Right cardiac atrium (tissue), 5 donors: ENCODE results near the gene GRIFIN. TPM values are rescaled to one million over a fixed set of nuclear protein-coding genes. Genes with fewer than 3 reads are reported as not detected.
"Not testable (repeated sequence)": the region's sequence is repeated elsewhere in the genome, so short reads cannot be mapped to it uniquely, and the experiment has no call there.

Source experiments
- ATAC-seq, 2 donors: fragments of 200-7000 bp; cut with Tn5 transposase; one replicate each; pipeline versions ENCODE4 v1.8.0 to v1.9.1; 2020; ENCODE audit warnings: moderate library complexity in 2 of 2, mild to moderate bottlenecking in 1 of 2
- DNase-seq, 3 donors: peaks; one replicate each; pipeline ENCODE4 v3.0.0-alpha.2; 2020
- H3K27ac ChIP-seq: one replicate; pipeline ENCODE4 v1.5.1; 2013; ENCODE audit warnings: mild to moderate bottlenecking, low read length, control low read depth, moderate library complexity
- H3K27me3 ChIP-seq: one replicate; pipeline ENCODE4 v1.6.1; 2013; ENCODE audit not compliant: control insufficient read depth, insufficient read depth
- H3K4me1 ChIP-seq: one replicate; pipeline ENCODE4 v1.6.1; 2013; ENCODE audit warnings: low read length; ENCODE audit not compliant: control insufficient read depth, insufficient read depth
- H3K4me3 ChIP-seq: one replicate; pipeline ENCODE4 v1.5.1; 2013; ENCODE audit warnings: low read length, control low read depth
- H3K9me3 ChIP-seq: one replicate; pipeline ENCODE4 v1.6.1; 2013; ENCODE audit warnings: low read length; ENCODE audit not compliant: control insufficient read depth
- WGBS: extraction: QIAGEN DNeasy Blood & Tissue Kit; methylation state at CpG from one replicate; pipeline ENCODE4 v1.1.7; 2013; 5-methylcytosine and 5-hydroxymethylcytosine counted together
- intact Hi-C, 4 donors: fragments of 100-400 bp; cut with DNase I; formaldehyde crosslinking; loops; one replicate each; pipeline versions ENCODE4 v1.11.0 to v1.14.0; 2022 to 2023
- polyA plus RNA-seq: library from polyadenylated mRNA; stranded (reverse); fragments of 200-250 nt; gene quantifications from one replicate; pipeline ENCODE4 v1.2.3, GENCODE V29; 2013
- total RNA-seq, 4 donors: library from RNA; stranded (reverse); fragmentation: NEBNext Ultra II Directional; extraction: Animal tissue kit (Norgen Biotek cat#: 25700); gene quantifications; one replicate each; pipeline ENCODE4 v1.2.1, GENCODE V29; 2021
- donor health status: healthy with polysubstance abuse.
- donor health status: DM: no; HTN: yes; CAD: no.
- donor health status: DM: no; HTN: no; CAD: no.
- donor health status: DM: no; HTN: yes; CAD: no; lungs with severe emphysema.
- donor health status: DM: yes; HTN: yes; CAD: no.

Gene GRIFIN
- total and polyA plus RNA-seq, 5 donors = not detected

- H3K9me3 ChIP-seq, H3K4me1 ChIP-seq, H3K27me3 ChIP-seq, H3K4me3 ChIP-seq, ATAC-seq, DNase-seq, H3K27ac ChIP-seq: not testable (repeated sequence)
- intact Hi-C loops = loop anchor here in 1 of 4 donors (10.0 kb wide), 1 partner anchor 215 kb away; the partner anchor contains the start of gene AMZ1
- 75% methylated on average over 9 of the region's 9 CpGs for WGBS
Measured at GRCh38 chr7:2469460-2470203, 6.6 kb downstream of the GRIFIN start.

DNA sequence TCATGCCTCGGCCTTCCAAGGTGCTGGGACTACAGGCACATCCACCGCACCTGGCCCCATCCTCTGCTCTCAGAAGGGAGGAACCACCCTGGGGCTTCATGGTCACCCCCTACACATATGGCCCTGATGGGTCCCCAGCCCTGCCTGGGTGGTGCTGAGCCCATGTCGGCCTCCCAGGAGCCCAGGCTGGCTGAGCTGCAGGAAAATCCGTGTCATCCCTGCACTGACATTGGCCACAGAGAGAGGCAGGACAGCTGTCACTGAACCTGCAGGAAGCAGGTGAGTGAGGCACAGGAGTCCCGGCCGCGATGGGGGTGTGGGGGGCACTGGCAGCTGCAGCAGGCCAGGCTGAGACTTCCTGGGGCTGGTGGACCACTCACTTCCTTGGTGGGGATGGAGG lies 8.0 kb downstream of the GRIFIN start:
- Histone ChIP-seq H3K27ac (no peak overlapping the region), H3K9me3 (no peaks in the 10 kb centered on the region), H3K4me3 (no peak overlapping the region), H3K27me3 (no peaks in the 10 kb centered on the region), H3K4me1 (no peaks in the 10 kb centered on the region)
- ATAC-seq = no peak
- 81% methylated on average over 7 of the region's 7 CpGs for WGBS
- intact Hi-C loops = no loop called here
- DNase-seq = peak in 1 of 3 donors; percentile 29

DNA sequence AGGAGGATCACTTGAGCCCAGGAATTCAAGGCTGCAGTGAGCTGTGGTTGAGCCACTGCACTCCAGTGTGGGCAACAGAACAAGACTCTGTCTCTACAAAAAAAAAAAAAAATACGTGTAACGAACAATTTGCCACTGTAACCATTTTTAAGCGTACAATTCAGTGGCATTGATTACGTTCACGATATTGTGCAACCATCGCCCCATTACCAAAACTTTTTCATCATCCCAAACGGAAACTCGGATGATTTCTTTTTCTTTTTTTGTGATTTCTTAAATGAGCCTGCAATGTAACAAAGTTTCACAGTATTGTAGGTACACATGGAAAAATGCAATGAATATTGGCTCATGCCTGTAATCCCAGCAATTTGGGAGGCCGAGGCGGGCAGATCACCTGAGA lies 9.5 kb downstream of the GRIFIN start:
- DNase-seq = no peak
- Histone ChIP-seq H3K9me3 (no peaks in the 10 kb centered on the region), H3K27me3 (no peaks in the 10 kb centered on the region), H3K27ac (no peak overlapping the region), H3K4me1 (no peaks in the 10 kb centered on the region), H3K4me3 (no peak overlapping the region)
- ATAC-seq = no peak
- intact Hi-C loops = no loop called here
- WGBS = 92% methylated on average over 10 of the region's 10 CpGs

DNA sequence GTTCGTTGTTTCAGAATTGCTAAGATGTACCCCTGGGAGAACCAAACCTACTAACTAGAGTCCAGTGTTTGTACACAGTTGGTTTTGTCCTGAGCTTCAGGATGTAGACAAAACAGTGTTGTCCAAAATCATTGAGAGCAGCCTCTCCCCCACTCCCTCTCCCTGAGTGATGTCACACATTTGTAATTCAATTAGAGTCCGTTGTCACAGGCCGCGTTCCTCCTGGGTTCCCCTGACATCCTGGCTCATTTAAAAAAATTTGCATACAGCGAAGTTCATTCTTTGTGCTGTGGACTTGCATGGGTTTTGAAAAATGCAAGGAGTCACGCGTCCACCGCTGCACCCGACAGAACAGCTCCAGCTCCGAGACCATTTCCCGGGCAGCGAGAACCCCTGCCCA lies 10.3 kb downstream of the GRIFIN start:
- DNase-seq (peak in 1 of 3 donors; percentile 10), ATAC-seq (no peak)
- Histone ChIP-seq H3K27ac (no peak overlapping the region), H3K4me3 (no peak overlapping the region), H3K9me3 (no peaks in the 10 kb centered on the region), H3K4me1 (no peaks in the 10 kb centered on the region), H3K27me3 (no peaks in the 10 kb centered on the region)
- 70% methylated on average over 12 of the region's 12 CpGs for WGBS
- intact Hi-C loops = no loop called here

- H3K4me1 ChIP-seq = no peaks in the 10 kb centered on the region
- no peaks in the 10 kb centered on the region for H3K9me3 ChIP-seq
- ATAC-seq (no peak), DNase-seq (no peak)
- intact Hi-C loops = no loop called here
- H3K27ac ChIP-seq = no peak overlapping the region
- WGBS = 87% methylated on average over 3 of the region's 3 CpGs
- no peaks in the 10 kb centered on the region for H3K27me3 ChIP-seq
- no peak overlapping the region for H3K4me3 ChIP-seq
Measured at GRCh38 chr7:2462731-2463130, 13.5 kb downstream of the GRIFIN start.

DNA sequence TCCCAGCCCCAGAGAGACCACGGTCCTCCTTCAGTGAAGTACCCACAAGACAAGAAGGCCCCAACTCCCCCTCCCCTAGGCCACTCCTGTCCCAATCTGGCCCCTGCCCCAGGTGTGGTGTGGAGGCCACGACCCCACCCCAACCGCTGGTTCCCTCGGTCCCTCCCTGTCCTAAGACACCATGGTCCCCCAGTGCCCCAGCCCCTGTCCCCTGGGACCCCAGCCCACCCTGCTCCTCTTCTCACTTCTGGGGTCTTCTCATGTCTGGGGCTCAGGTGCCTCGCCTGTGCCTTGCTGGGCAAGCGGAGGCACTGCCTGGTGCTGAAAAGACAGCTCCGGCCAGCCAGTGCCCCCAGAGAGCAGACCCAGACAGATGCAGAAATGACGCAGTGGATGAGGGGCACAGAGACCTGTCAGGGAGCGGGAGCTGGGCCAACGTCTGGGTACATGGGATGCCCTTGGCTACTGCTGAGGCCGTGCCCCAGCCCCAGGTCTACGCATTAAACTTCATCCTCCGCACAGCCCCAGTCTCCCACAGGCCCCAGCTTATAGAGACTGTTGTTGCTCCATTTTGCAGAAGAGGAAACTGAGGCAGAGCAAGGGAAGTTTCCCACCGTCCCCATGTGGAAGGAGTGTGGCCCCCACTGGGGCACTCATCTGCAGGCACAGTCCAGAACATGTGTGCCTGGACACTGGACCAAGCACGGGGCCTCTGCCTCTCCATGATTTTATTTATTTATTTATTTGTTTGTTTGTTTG lies 14.8 kb downstream of the GRIFIN start:
- peak in 2 of 3 donors; percentile 38 to 54 for DNase-seq
- 75% methylated on average over 15 of the region's 15 CpGs for WGBS
- Histone ChIP-seq H3K27ac (no peak overlapping the region), H3K9me3 (no peaks in the 10 kb centered on the region), H3K4me3 (no peak overlapping the region), H3K27me3 (no peaks in the 10 kb centered on the region), H3K4me1 (no peaks in the 10 kb centered on the region)
- intact Hi-C loops = no loop called here
- peak; percentile 12 to 39 for ATAC-seq

- DNase-seq = no peak
- intact Hi-C loops = no loop called here
- no peaks in the 10 kb centered on the region for H3K4me1 ChIP-seq
- ATAC-seq = peak in 1 of 2 donors; percentile 48
- H3K27me3 ChIP-seq = no peaks in the 10 kb centered on the region
- H3K27ac ChIP-seq = no peak overlapping the region
- WGBS = 85% methylated on average over 6 of the region's 6 CpGs
- H3K4me3 ChIP-seq = no peak overlapping the region
- H3K9me3 ChIP-seq = no peaks in the 10 kb centered on the region
Measured at GRCh38 chr7:2460641-2461040, 15.6 kb downstream of the GRIFIN start.

- H3K27me3 ChIP-seq = no peaks in the 10 kb centered on the region
- H3K4me1 ChIP-seq = no peaks in the 10 kb centered on the region
- WGBS = 88% methylated on average over 23 of the region's 23 CpGs
- H3K4me3 ChIP-seq = no peak overlapping the region
- H3K9me3 ChIP-seq = no peaks in the 10 kb centered on the region
- H3K27ac ChIP-seq = no peak overlapping the region
- intact Hi-C loops = no loop called here
- DNase-seq (peak in 1 of 3 donors; percentile 58), ATAC-seq (peak in 1 of 2 donors; percentile 34)
Measured at GRCh38 chr7:2460188-2460587, 16.0 kb downstream of the GRIFIN start.

- no peak overlapping the region for H3K27ac ChIP-seq
- 88% methylated on average over 8 of the region's 8 CpGs for WGBS
- ATAC-seq = no peak
- H3K27me3 ChIP-seq = no peaks in the 10 kb centered on the region
- no peak overlapping the region for H3K4me3 ChIP-seq
- no peak for DNase-seq
- H3K9me3 ChIP-seq = no peaks in the 10 kb centered on the region
- H3K4me1 ChIP-seq = no peaks in the 10 kb centered on the region
- intact Hi-C loops = no loop called here
Measured at GRCh38 chr7:2459674-2460073, 16.5 kb downstream of the GRIFIN start.

GRCh38 chr7:2453849-2454248 lies 22.3 kb downstream of the GRIFIN start:
- DNase-seq, H3K27ac ChIP-seq, H3K27me3 ChIP-seq, intact Hi-C loops, H3K9me3 ChIP-seq, ATAC-seq, H3K4me3 ChIP-seq, H3K4me1 ChIP-seq: not testable (repeated sequence)
- 96% methylated on average over 3 of the region's 3 CpGs for whole genome bisulfite sequencing

DNA sequence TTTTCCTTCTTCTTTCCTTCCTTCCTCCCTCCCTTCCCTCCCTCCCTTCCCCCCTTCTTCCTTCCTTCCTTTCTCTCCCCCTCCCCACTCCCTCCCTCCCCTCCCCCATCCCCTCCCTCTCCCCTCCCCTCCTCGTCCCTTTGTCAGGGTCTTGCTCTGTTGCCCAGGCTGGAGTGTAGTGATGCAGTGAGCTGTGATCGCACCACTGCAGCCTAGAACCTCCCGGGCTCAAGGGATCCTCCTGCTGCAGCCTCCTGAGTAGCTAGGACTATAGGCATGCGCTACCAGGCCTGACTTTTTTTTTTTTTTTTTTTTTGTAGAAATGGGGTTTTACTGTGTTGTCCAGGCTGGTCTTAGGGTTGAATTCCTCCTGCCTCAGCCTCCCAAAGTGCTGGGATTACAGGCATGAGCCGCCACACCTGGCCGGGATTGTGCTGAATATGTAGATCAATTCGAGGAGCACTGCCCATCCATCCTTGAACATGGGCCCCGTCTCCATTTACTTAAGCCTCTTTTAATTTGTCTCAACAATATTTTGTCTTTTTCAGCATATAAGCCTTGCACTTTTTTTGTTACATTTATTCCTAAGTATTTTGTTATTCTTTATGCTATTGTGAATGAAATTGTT lies 23.4 kb downstream of the GRIFIN start:
- 88% methylated on average over 8 of the region's 8 CpGs for WGBS

More for the DNA sequence above, 23.4 kb downstream of the GRIFIN start:
- Histone ChIP-seq H3K27ac (no peak overlapping the region), H3K9me3 (no peaks in the 10 kb centered on the region), H3K4me3 (no peak overlapping the region), H3K4me1 (peaks cover 6% of the 10 kb centered on the region), H3K27me3 (no peaks in the 10 kb centered on the region)
- DNase-seq (peak in 1 of 3 donors; percentile 11), ATAC-seq (no peak)
- intact Hi-C loops = no loop called here
